Caco-2 (cell line): ENCODE data around the gene NASP. TPM values are rescaled to one million over a fixed set of nuclear protein-coding genes. Genes with fewer than 3 reads are reported as not detected.

ENCODE experiments used
- BruUV-seq: library from RNA; stranded (reverse); fragments of 400-500 nt; replicated peaks from 2 replicates; lab custom pipeline; 2021; lab: Mats Ljungman, UMichigan
- CTCF ChIA-PET: fragments of 300-600 bp; sonication (Branson Sonifier 250); formaldehyde crosslinking; loops from one replicate; lab custom pipeline; 2022; ENCODE audit warnings: antibody characterized with exemption; lab: Charles Lee
- POLR2A ChIA-PET: fragments of 300-600 bp; sonication (Branson Sonifier 250); formaldehyde crosslinking; loops from one replicate; lab custom pipeline; 2022; ENCODE audit warnings: antibody characterized with exemption; lab: Charles Lee
- DNase-seq, 2 experiments: peaks; one replicate each; pipeline versions ENCODE4 v3.0.0 to v3.0.0-alpha.2; 2020 to 2022
- H3K27me3 ChIP-seq: replicated peaks from 2 replicates; pipeline ENCODE4 v1.6.0; 2011; ENCODE audit warnings: low read length; ENCODE audit not compliant: control insufficient read depth, insufficient read depth
- H3K36me3 ChIP-seq: 2 replicates; pipeline ENCODE4 v1.5.1; 2011; ENCODE audit warnings: low read length; ENCODE audit not compliant: control insufficient read depth, insufficient read depth
- H3K4me1 ChIP-seq: fragments of 250-450 bp; sonication (Bioruptor Pico); 2 replicates; pipeline ENCODE4 v1.5.1; 2020; ENCODE audit warnings: mild to moderate bottlenecking
- H3K4me3 ChIP-seq: 2 replicates; pipeline ENCODE4 v1.5.1; 2011; ENCODE audit warnings: low read depth, mild to moderate bottlenecking, control low read depth, low read length
- H3K9me3 ChIP-seq: fragments of 250-450 bp; sonication (Bioruptor Pico); 2 replicates; pipeline ENCODE4 v1.5.1; 2020; ENCODE audit warnings: mild to moderate bottlenecking, moderate library complexity
- H3K27ac Mint-ChIP-seq: one replicate; pipeline ENCODE4 v1.8.0; 2022; ENCODE audit warnings: mixed read lengths; ENCODE audit not compliant: unreplicated experiment
- H3K27me3 Mint-ChIP-seq: one replicate; pipeline ENCODE4 v1.8.0; 2022; ENCODE audit warnings: mixed read lengths; ENCODE audit not compliant: insufficient read depth, unreplicated experiment
- H3K36me3 Mint-ChIP-seq: one replicate; pipeline ENCODE4 v1.8.0; 2022; ENCODE audit warnings: mild to moderate bottlenecking, mixed read lengths; ENCODE audit not compliant: insufficient read depth, unreplicated experiment
- H3K4me1 Mint-ChIP-seq: one replicate; pipeline ENCODE4 v1.8.0; 2022; ENCODE audit warnings: low read depth, mixed read lengths; ENCODE audit not compliant: unreplicated experiment
- H3K4me3 Mint-ChIP-seq: one replicate; pipeline ENCODE4 v1.8.0; 2022; ENCODE audit warnings: mild to moderate bottlenecking, moderate library complexity, mixed read lengths; ENCODE audit not compliant: unreplicated experiment
- H3K9me3 Mint-ChIP-seq: one replicate; pipeline ENCODE4 v1.8.0; 2022; ENCODE audit warnings: mixed read lengths; ENCODE audit not compliant: unreplicated experiment
- intact Hi-C: fragments of 100-400 bp; cut with micrococcal nuclease; formaldehyde crosslinking; loops from one replicate; pipeline ENCODE4 v1.10.0; 2022; ENCODE audit not compliant: unreplicated experiment
- total RNA-seq: library from RNA; stranded (reverse); gene quantifications from 2 replicates; pipeline ENCODE4 v1.2.3, GENCODE V29; 2022
- TF ChIP-seq, protein P1 (sequence below), 2 experiments: fragments of 200-600 bp in 1 of 2; IDR thresholded peaks; 1 replicate in 1 of 2; 2 replicates in 1 of 2; pipeline versions ENCODE4 v1.5.1 to v1.8.0; 2011 to 2022; ENCODE audit warnings: antibody characterized with exemption in 1 of 2, control low read depth in 1 of 2, inconsistent platforms in 1 of 2, low read depth in 1 of 2, low read length in 1 of 2, mild to moderate bottlenecking in 1 of 2, moderate library complexity in 1 of 2; ENCODE audit not compliant: insufficient read depth in 1 of 2, severe bottlenecking in 1 of 2, unreplicated experiment in 1 of 2

The NASP gene
- total RNA-seq, 1 experiment from 2014 or later, result 183 TPM

DNA sequence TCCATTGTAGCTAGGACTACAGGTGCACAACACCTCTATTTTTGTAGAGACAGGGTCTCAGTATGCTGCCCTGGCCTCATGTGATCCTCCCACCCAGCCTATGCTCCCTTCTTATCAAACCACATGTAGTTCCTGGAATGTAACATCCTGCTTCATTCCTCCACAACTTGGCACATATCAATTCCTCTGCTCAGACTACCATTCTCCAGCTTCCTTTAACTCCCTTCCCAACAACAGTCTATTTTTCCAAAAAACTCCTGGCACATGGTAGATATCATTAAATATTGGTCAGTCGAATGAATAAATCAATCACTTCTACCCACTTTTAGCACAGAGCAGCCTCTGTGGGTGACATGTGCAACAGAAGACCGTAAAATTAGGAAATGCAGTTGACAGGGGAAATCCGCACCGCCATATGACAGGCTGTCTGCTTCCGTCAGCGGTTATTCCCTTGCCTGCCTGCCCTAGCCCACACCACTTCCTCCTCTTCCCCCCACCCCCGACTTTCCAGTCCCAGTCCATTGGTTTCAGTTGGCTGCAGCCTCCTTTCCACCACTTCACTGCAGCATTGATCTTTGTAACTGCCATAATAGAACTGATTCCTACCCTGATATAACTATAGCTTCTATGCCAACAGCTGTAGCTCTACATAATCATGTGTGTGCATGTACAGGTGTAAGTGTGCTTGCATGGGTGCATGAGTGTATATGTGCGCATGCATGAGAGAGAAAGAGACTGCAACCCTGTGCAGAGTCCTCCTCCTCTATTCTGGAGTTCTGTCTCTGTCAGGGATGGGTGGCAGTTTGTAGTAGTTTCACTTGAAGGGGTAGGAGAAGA, 40.0 kb upstream of the NASP start:
- Histone ChIP-seq H3K9me3 (no peaks in the 10 kb centered on the region), H3K4me1 (peaks cover 10% of the 10 kb centered on the region; the same call in 1 of the 2 replicates), H3K36me3 (no peaks in the 10 kb centered on the region), H3K4me3 (no peak overlapping the region), H3K27me3 (no peaks in the 10 kb centered on the region)
- Mint-ChIP-seq H3K27ac (no peak overlapping the region), H3K4me3 (no peak overlapping the region), H3K4me1 (peaks cover 14% of the 10 kb centered on the region), H3K36me3 (peaks cover 4% of the 10 kb centered on the region), H3K9me3 (no peaks in the 10 kb centered on the region), H3K27me3 (no peaks in the 10 kb centered on the region)
- ChIA-PET CTCF (no interaction called here), POLR2A (interaction anchor here (2.5 kb wide), 1 partner anchor 22 kb away, joined by 13 read pairs; the partner anchor contains the start of gene PRDX1)
- DNase-seq, result no peak
- TF ChIP-seq, protein P1, sequence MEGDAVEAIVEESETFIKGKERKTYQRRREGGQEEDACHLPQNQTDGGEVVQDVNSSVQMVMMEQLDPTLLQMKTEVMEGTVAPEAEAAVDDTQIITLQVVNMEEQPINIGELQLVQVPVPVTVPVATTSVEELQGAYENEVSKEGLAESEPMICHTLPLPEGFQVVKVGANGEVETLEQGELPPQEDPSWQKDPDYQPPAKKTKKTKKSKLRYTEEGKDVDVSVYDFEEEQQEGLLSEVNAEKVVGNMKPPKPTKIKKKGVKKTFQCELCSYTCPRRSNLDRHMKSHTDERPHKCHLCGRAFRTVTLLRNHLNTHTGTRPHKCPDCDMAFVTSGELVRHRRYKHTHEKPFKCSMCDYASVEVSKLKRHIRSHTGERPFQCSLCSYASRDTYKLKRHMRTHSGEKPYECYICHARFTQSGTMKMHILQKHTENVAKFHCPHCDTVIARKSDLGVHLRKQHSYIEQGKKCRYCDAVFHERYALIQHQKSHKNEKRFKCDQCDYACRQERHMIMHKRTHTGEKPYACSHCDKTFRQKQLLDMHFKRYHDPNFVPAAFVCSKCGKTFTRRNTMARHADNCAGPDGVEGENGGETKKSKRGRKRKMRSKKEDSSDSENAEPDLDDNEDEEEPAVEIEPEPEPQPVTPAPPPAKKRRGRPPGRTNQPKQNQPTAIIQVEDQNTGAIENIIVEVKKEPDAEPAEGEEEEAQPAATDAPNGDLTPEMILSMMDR (IDR thresholded peaks at IDR 0.05; ENCODE audit: insufficient read depth in 1 of 2, low read depth in 1 of 2, low read length in 1 of 2, severe bottlenecking in 1 of 2, unreplicated experiment in 1 of 2), result no peak
- intact Hi-C loops, result no loop called here
- BruUV-seq, result no TSS peak

DNA sequence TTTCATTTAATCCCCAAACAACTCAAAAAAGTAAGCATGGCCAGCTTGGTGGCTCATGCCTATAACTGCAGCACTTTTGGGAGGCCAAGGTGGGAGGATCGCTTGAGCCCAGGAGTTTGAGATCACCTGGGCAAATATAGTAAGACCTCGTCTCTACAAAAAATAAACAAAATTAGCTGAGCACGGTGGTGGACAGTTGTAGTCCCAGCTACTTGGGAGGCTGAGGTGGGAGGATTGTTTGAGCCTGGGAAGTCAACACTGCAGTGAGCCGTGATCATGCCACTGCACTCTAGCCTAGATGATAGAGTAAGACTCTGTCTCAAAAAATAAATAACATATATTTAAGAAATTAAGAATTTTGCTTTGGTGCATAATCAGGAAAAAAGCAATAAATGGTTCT, 39.3 kb upstream of the NASP start:
- no TSS peak for BruUV-seq
- Histone ChIP-seq H3K9me3 (no peaks in the 10 kb centered on the region), H3K4me3 (no peak overlapping the region), H3K4me1 (peaks cover 10% of the 10 kb centered on the region; the same call in 1 of the 2 replicates), H3K36me3 (no peaks in the 10 kb centered on the region), H3K27me3 (no peaks in the 10 kb centered on the region)
- intact Hi-C loops, result no loop called here
- H3K36me3 Mint-ChIP-seq, result peaks cover 4% of the 10 kb centered on the region
- DNase-seq, result no peak
- H3K9me3 Mint-ChIP-seq, result no peaks in the 10 kb centered on the region
- H3K4me3 Mint-ChIP-seq, result no peak overlapping the region
- no peak overlapping the region for H3K27ac Mint-ChIP-seq
- ChIA-PET CTCF (no interaction called here), POLR2A (interaction anchor here (2.5 kb wide), 1 partner anchor 23 kb away, joined by 13 read pairs; the partner anchor contains the start of gene PRDX1)
- TF ChIP-seq, protein P1 (IDR thresholded peaks at IDR 0.05; ENCODE audit: insufficient read depth in 1 of 2, low read depth in 1 of 2, low read length in 1 of 2, severe bottlenecking in 1 of 2, unreplicated experiment in 1 of 2), result no peak
- H3K4me1 Mint-ChIP-seq, result peaks cover 14% of the 10 kb centered on the region
- H3K27me3 Mint-ChIP-seq, result no peaks in the 10 kb centered on the region

- ChIA-PET POLR2A (interaction anchor here (2.5 kb wide), 1 partner anchor 24 kb away, joined by 13 read pairs; the partner anchor contains the start of gene PRDX1), CTCF (interaction anchor here (0.6 kb wide), 1 partner anchor 49 kb away, joined by 3 read pairs; no protein-coding TSS in a partner anchor)
- intact Hi-C loops, result no loop called here
- H3K4me1 ChIP-seq, result peaks cover 10% of the 10 kb centered on the region; the same call in 1 of the 2 replicates
- Mint-ChIP-seq H3K27me3 (no peaks in the 10 kb centered on the region), H3K4me1 (peaks cover 14% of the 10 kb centered on the region), H3K27ac (peak overlapping the region; percentile 67), H3K4me3 (no peak overlapping the region), H3K9me3 (no peaks in the 10 kb centered on the region), H3K36me3 (peaks cover 5% of the 10 kb centered on the region)
- no TSS peak for BruUV-seq
- TF ChIP-seq, protein P1 (IDR thresholded peaks at IDR 0.05; ENCODE audit: insufficient read depth in 1 of 2, low read depth in 1 of 2, low read length in 1 of 2, severe bottlenecking in 1 of 2, unreplicated experiment in 1 of 2), result no peak
- H3K36me3 ChIP-seq, result no peaks in the 10 kb centered on the region
- no peak for DNase-seq
- no peak overlapping the region for H3K4me3 ChIP-seq
- H3K9me3 ChIP-seq, result no peaks in the 10 kb centered on the region
- H3K27me3 ChIP-seq, result no peaks in the 10 kb centered on the region
These were observed 38.8 kb upstream of the NASP start for GRCh38 chr1:45545019-45545493.
